Measurements from ENCODE around the gene GBX2.
"Not testable (repeated sequence)": the region's sequence is repeated elsewhere in the genome, so short reads cannot be mapped to it uniquely, and the experiment has no call there.

Gene GBX2

DNA sequence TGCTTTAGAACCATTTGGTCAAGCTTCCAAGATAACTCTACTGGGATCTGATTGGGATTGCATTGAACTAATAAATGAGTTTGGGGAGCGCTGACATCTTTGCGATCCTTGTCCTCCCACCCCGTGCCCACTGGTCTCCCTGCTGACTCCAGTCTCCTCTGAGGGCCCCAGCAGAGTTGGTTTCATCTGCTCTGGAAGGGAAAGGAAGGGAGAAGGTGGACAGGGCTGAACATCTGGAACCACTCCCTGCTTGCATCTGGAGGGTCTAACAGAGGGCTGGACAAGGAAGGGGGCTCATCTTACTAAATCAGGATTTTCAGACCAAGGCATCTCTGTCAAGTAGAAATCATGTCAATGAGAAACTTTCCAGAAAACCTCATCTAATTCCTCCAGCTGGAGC is 12.8 kb downstream of the GBX2 start:
- DNase-seq, result no peak

DNA sequence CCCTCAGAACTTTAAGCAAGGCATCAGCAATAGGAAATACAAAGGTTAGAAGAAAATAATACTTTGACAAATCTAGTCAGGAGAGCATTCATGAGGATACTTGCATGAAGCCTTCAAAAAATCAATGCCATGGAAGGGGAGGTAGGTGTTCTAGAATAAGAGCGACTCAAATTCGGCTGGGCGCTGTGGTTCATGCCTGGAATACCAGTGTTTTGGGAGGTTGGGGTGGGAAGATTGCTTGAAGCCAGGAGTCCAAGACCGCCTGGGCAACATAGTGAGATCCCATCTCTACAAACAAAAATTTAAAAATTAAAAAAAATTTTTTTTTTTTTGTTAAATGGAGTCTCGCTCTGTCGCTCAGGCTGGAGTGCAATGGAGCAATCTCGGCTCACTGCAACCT is 21.8 kb downstream of the GBX2 start:
- no peak for DNase-seq

GRCh38 chr2:236143811-236144210 is 24.4 kb downstream of the GBX2 start:
- DNase-seq, result no peak

- not testable (repeated sequence) for DNase-seq
Observed at GRCh38 chr2:236141616-236142015, 26.6 kb downstream of the GBX2 start.

GRCh38 chr2:236137066-236137465 is 31.1 kb downstream of the GBX2 start:
- DNase-seq, result no peak

- DNase-seq, result no peak
Observed at GRCh38 chr2:236136538-236136937, 31.6 kb downstream of the GBX2 start.

DNA sequence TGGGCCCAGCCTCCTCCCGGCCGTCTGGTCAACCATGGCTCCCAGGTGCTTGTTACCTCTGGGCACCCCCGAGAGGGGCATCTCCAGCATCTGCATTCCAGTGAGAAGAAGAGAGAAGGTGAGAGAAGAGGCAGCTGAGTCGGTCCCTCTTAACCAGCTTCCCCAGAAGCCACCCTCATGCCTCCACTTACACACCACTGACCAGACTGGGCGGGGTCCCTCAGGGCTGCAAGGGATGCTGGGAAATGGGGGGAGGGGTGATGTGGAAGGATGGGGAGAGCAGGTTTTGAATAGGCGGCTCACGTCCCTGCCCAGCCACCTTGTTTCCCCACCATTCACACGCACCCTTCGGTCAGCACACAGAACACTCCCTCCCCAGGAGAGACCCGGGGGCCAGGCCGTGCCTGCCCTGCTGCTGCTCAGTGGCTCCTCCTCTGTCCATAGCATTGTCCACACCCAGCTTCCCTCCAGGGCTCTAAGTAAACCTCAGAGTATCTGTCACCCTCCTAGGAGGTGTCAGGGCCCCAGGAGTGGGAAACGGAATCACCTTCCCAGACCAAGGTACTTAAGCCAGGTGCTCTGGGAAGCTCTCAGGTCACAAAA is 34.7 kb downstream of the GBX2 start:
- no peak for DNase-seq

GRCh38 chr2:236131073-236131692 is 37.0 kb downstream of the GBX2 start:
- DNase-seq, result no peak

DNA sequence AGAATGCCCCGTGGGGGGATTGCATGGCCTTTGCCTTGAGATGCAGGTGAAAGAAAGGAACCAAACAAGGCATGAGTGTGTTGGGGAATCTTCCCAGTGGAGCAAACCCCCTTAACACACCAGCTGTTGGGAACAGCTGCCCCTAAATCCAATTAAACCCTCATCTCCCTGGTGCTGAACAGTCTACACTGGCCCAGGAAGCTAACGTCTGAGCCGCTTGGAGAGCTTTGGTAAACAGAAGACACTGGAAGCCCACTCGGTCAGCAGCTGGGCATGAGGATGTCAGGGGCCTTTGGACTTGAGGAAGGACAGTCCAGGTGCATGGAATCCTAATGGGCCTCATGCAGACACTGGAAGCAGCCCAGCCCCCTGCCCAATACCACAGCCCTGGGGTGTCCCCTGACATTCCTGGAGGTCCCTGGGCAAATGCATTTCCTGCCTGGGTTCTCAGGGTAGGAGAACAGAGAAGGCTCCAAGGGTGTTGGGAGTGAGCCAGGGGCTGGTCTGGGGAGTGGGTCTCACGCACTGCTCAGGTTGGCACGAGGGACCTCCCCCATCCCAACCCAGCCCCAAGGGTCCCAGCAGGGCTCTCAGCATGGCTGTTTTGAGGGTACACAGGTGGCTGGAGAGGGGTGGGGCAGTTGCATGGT is 37.7 kb downstream of the GBX2 start:
- DNase-seq, result no peak

GRCh38 chr2:236129935-236130334 is 38.3 kb downstream of the GBX2 start:
- no peak for DNase-seq

DNA sequence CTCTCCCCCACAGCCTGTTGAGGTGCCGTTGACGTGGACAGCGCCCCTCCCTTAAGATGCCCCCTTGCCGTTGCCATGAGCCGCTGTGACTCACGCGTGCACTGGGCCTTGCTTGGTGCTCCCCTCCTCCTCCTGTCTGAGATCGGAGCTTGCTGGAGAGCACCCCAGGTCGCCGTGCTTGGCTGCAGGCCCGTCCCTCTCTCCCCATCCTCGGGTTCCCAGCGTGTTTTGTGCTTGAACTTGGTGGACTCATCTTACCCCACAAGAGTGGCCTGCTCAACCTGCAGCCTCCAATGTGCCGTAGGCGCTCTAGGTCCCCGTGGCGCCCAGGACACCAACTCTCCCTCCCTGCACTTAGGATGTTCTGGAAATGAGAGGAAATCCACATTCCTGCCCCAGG is 39.9 kb downstream of the GBX2 start:
- no peak for DNase-seq

DNA sequence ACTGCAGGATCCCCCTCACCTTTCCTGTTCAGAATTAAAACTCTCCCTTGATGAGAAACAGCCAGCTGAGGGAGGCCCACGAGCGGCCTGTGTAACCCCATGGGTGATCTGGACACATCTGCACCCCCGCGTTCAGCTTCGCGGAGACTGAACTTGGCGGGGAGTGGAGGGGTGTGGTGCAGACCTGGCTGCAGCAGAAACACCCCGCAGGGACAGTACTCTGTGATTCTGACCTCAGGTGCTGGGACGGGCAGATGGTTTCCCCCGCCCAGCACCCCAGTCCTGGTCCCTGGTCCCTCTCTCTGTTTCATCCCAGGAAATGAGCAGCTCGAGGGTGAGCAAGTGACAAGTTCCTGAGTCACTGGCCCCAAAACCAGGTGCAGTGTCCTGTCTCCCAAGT is 41.2 kb downstream of the GBX2 start:
- DNase-seq, result no peak

DNA sequence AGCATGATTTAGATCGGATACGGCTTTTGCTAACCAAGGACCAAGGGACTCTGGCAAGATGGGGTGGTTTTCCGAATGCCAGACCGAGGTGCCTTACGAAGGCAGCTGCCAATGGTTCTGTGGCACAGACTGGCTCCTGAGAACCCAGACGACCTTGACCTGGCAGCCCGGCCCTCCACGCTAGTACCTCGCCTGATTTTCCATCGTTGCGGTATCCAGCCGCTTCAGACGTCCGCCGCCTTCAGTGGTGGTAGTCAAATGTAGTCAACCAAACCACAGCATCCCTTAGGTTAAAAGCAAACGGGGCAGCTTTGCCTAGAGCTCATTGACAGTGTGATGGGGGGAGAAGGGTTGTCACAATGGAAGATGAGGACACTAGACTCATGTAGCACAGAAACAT is 42.6 kb downstream of the GBX2 start:
- no peak for DNase-seq

- no peak for DNase-seq
Observed at GRCh38 chr2:236124182-236124893, 43.8 kb downstream of the GBX2 start.

- DNase-seq, result no peak
Observed at GRCh38 chr2:236123716-236124115, 44.5 kb downstream of the GBX2 start.

DNA sequence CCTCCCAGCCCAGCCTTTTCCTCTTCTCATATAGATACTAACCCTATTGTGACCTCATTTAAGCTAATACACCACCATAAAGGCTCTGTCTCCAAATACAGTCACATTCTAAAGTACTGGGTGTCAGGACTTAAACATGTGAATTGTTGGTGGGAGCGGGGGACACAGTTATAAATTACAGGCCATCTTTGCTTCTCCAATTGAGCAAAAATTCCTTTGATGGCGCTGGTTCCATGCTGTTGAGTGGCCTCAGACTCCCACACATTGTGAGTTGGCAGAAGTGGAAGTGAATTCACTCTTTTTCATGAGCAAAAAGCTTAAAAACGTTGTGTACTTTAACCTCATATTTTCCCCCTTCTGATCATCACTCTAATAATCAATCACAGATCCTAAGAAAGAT is 46.0 kb downstream of the GBX2 start:
- DNase-seq, result no peak

DNA sequence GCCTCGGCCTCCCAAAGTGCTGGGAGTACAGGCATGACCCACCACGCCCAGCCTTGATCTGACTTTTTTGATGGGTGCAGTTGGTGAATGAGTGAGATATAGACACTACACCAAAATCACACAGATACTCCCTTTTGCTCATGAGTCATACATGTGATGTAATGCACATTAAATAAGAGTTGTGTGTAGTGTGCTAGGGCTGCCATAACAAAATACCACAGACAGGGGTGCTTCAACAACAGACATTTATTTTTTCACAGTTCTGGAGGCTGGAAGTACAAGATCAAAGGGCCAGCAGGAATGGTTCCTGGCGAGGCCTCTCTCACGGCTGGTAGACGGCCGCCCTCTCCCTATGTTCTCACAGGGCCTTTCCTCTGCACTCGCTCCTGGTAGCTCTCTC is 46.6 kb downstream of the GBX2 start:
- DNase-seq, result no peak

DNA sequence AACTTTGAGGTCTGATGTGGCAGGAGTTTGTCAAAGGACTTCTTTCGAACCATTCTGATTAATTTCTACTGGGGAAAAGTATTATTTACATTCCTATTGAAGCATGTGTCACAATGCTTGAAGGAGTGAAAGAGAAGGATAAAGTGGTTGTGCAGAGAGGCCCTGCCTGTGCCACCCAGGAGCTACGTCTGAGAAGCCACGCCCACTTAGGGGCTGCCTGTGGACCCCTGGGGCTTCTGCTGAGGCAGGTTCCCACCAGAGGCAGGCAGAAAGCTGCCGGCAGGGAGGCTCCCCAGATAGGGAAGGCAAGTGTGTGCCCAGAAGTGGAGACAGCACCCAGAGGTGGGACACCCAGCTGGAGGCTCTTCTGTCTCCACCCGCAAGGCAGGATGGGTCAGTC is 47.4 kb downstream of the GBX2 start:
- no peak for DNase-seq

GRCh38 chr2:236120141-236120601 is 48.0 kb downstream of the GBX2 start:
- no peak for DNase-seq

DNA sequence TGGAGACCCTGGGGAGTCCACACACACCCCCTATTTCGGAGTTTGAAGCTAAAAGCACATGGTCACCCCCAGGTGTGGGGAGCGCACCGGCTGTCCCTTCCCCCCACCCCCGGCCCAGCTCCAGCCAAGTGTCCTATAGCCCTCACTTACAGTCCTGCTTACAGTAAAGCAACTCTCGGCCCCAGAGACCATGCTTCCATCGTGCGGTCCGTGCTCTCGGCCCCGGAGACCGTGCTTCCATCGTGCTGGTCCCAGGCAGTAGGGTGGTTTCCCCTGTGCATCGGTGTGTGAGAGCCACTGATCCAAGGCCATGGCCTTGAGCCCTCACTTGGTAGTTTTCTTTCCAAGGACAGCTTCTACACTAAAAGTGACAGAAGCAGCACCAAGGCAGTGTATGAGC is 48.7 kb downstream of the GBX2 start:
- DNase-seq, result no peak

DNA sequence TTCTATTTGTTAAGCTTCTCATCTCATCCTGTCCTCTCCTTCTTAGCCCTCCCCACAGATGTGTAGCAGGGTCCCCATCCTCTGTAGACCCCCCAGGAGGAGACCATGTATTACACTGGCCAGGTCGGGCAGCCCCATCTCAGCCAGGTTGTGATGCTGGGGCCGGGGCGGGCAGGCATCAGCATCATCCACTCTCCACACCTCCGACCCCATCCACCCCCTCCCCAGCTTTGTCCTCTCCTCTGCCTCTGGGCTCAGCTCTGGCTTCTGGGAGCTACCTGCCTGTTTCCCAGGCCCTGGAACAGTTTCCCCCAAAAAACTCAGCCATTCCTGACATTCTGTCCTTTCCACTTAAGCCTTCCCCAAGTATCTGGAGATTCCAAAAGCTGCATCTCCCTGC is 49.2 kb downstream of the GBX2 start:
- no peak for DNase-seq

DNA sequence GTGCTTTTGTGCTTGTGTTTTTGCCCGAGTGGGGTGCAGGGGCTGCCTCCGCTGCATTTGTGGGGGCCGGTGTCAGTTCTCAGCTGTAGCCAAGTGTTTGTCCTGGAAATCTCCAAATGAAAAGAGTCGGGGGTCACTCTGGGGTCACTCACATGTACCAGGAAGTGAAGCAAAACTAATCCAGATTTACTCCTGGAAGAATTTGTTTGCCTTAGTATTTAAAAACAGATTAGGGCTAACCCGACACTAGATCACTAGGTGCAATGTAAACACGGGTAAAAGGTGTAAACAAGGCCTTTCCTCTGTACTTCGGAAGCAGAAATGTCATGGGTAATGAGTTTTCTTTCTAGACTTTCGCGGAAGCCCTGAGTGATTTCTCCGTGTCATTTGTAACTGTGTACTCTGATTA is 50.3 kb downstream of the GBX2 start:
- no peak for DNase-seq

DNA sequence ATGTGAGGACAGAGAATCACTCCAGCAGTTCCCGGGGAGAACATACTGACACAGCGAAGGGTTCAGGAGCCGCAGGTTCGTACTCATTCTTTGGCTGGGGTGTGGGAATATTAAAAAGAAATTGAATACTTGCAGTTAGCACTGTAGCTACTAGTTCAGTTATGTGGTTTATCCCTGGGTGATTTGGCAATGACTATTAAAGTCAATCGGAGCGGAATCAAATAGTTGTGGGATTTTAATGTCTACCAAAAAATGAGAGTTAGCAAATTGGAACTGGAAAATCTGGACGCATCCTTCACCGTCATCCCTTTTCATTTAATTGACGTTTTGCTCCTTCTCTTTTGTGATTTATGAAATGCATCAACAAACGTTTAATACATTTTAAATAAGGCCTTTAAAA is 50.8 kb downstream of the GBX2 start:
- no peak for DNase-seq

Measured in suppressor macrophage (primary cell).